Trophoblast cell (in vitro differentiated cells and primary cell): ENCODE data around the gene MYO1B.
"Not testable (repeated sequence)": the region's sequence is repeated elsewhere in the genome, so short reads cannot be mapped to it uniquely, and the experiment has no call there.

ENCODE experiments used
- DNase-seq, 2 donors: peaks; one replicate each; pipeline ENCODE4 v3.0.0-alpha.2; 2016
- H2AFZ ChIP-seq: 2 replicates; pipeline ENCODE4 v1.6.1; 2013; ENCODE audit warnings: low read length, moderate library complexity, mild to moderate bottlenecking; ENCODE audit not compliant: insufficient read depth, poor library complexity
- H2AK5ac ChIP-seq: 2 replicates; pipeline ENCODE4 v1.6.1; 2013; ENCODE audit warnings: mild to moderate bottlenecking, low read length
- H2BK120ac ChIP-seq: 2 replicates; pipeline ENCODE4 v1.6.1; 2013; ENCODE audit warnings: low read length, mild to moderate bottlenecking, moderate library complexity; ENCODE audit not compliant: insufficient read depth, poor library complexity
- H2BK12ac ChIP-seq: 2 replicates; pipeline ENCODE4 v1.6.1; 2013; ENCODE audit warnings: mild to moderate bottlenecking, low read length, moderate library complexity
- H2BK5ac ChIP-seq: 2 replicates; pipeline ENCODE4 v1.6.1; 2013; ENCODE audit warnings: low read length, low read depth, moderate library complexity, mild to moderate bottlenecking; ENCODE audit not compliant: poor library complexity
- H3K14ac ChIP-seq: 2 replicates; pipeline ENCODE4 v1.6.1; 2013; ENCODE audit warnings: mild to moderate bottlenecking, low read length
- H3K18ac ChIP-seq: 2 replicates; pipeline ENCODE4 v1.6.1; 2013; ENCODE audit warnings: mild to moderate bottlenecking, low read length
- H3K23ac ChIP-seq: 2 replicates; pipeline ENCODE4 v1.6.1; 2013; ENCODE audit warnings: low read length
- H3K27ac ChIP-seq: 2 replicates; pipeline ENCODE4 v1.5.1; 2013; ENCODE audit warnings: low read depth, mild to moderate bottlenecking, inconsistent platforms, low read length, moderate library complexity
- H3K27me3 ChIP-seq: 2 replicates; pipeline ENCODE4 v1.6.1; 2013; ENCODE audit warnings: inconsistent platforms, mild to moderate bottlenecking, low read length, moderate library complexity; ENCODE audit not compliant: insufficient read depth
- H3K36me3 ChIP-seq, 2 experiments: 1 replicate in 1 of 2; 2 replicates in 1 of 2; pipeline ENCODE4 v1.6.1; 2013; ENCODE audit warnings: low read length in 2 of 2, mild to moderate bottlenecking in 2 of 2, moderate library complexity in 1 of 2; ENCODE audit not compliant: insufficient read depth in 2 of 2, control insufficient read depth in 1 of 2
- H3K4ac ChIP-seq: 2 replicates; pipeline ENCODE4 v1.6.1; 2013; ENCODE audit warnings: low read depth, mild to moderate bottlenecking, low read length, moderate library complexity
- H3K4me1 ChIP-seq, 2 experiments: 1 replicate in 1 of 2; 2 replicates in 1 of 2; pipeline ENCODE4 v1.6.1; 2013; ENCODE audit warnings: low read length in 2 of 2, mild to moderate bottlenecking in 2 of 2, moderate library complexity in 1 of 2; ENCODE audit not compliant: insufficient read depth in 2 of 2, control insufficient read depth in 1 of 2
- H3K4me2 ChIP-seq: 2 replicates; pipeline ENCODE4 v1.6.1; 2013; ENCODE audit warnings: inconsistent platforms, mild to moderate bottlenecking, low read length, moderate library complexity
- H3K4me3 ChIP-seq: 2 replicates; pipeline ENCODE4 v1.5.1; 2013; ENCODE audit warnings: mild to moderate bottlenecking, low read depth, low read length, inconsistent platforms
- H3K79me1 ChIP-seq: one replicate; pipeline ENCODE4 v1.6.1; 2013; ENCODE audit warnings: low read length
- H3K79me2 ChIP-seq: 2 replicates; pipeline ENCODE4 v1.6.1; 2013; ENCODE audit warnings: low read length, mild to moderate bottlenecking; ENCODE audit not compliant: control insufficient read depth, insufficient read depth, poor library complexity
- H3K9ac ChIP-seq: 2 replicates; pipeline ENCODE4 v1.6.1; 2013; ENCODE audit warnings: mild to moderate bottlenecking, low read length
- H3K9me3 ChIP-seq: 2 replicates; pipeline ENCODE4 v1.6.1; 2013; ENCODE audit warnings: low read depth, mild to moderate bottlenecking, control low read depth, inconsistent platforms, low read length; ENCODE audit not compliant: insufficient read depth
- H4K12ac ChIP-seq: 2 replicates; pipeline ENCODE4 v1.6.1; 2013; ENCODE audit warnings: low read depth, mild to moderate bottlenecking, low read length, moderate library complexity
- H4K8ac ChIP-seq: 2 replicates; pipeline ENCODE4 v1.6.1; 2013; ENCODE audit warnings: low read depth, mild to moderate bottlenecking, low read length, moderate library complexity
- H4K91ac ChIP-seq: one replicate; pipeline ENCODE4 v1.6.1; 2013; ENCODE audit warnings: low read depth, mild to moderate bottlenecking, low read length, moderate library complexity
- WGBS: extraction: QIAGEN DNeasy Blood & Tissue Kit; methylation state at CpG from one replicate; pipeline ENCODE4 v1.1.7; 2013; ENCODE audit warnings: missing lambda C conversion rate; ENCODE audit not compliant: insufficient read length, insufficient coverage; ENCODE audit errors: extremely low coverage; 5-methylcytosine and 5-hydroxymethylcytosine counted together

MYO1B gene

DNA sequence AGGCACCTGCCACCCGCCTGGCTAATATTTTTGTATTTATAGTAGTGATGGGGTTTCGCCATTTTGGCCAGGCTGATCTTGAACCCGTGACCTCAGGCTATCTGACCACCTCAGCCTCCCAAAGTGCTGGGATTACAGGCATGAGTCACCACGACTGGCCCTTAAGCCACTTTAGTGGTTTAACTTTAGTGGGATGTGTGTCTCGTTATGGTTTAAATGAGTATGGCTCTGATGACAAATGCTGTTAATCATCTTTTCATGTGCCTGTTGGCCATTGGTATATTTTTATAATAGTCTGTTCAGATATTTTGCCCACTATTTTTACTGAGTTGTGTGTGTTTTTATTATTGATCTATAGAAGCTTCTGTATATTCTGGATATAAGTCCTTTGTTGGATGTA, 205.9 kb downstream of the MYO1B start:
- Histone ChIP-seq H3K9ac (no peak overlapping the region), H3K27me3 (no peaks in the 10 kb centered on the region)

DNA sequence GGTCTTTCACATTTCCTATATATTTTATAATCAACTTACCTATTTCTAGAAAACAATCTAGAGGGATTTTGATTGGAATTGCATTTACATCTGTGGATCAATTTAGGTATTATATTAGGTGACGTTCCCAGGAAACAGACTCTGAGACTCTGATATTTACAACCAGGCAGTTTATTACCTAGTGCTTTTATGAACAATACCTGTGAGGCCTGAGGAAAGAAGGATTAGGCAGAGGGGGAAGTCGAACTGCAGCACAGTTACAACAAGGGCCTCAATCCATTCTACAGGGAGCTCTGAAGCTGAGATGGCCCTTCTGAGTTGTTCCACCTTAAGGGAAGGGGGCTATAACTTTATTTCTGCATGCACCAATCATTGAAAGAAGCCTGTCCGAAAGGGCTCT, 206.9 kb downstream of the MYO1B start:
- H3K36me3 ChIP-seq: no peaks in the 10 kb centered on the region
- no peak overlapping the region for H2BK120ac ChIP-seq
- no peak overlapping the region for H3K4me3 ChIP-seq
- H2BK12ac ChIP-seq: no peak overlapping the region
- H3K4ac ChIP-seq: no peak overlapping the region
- H2AFZ ChIP-seq: no peak overlapping the region
- no peak overlapping the region for H4K12ac ChIP-seq
- no peaks in the 10 kb centered on the region for H3K79me2 ChIP-seq
- no peak overlapping the region for H3K14ac ChIP-seq
- peaks cover 2% of the 10 kb centered on the region for H3K9me3 ChIP-seq
- DNase-seq: no peak
- no peak overlapping the region for H2BK5ac ChIP-seq
- no peaks in the 10 kb centered on the region for H3K4me1 ChIP-seq
- H3K9ac ChIP-seq: no peak overlapping the region
- no peak overlapping the region for H3K23ac ChIP-seq
- H3K27me3 ChIP-seq: no peaks in the 10 kb centered on the region
- H3K79me1 ChIP-seq: no peaks in the 10 kb centered on the region
- no peak overlapping the region for H2AK5ac ChIP-seq
- WGBS: no CpG with 5 or more reads among the region's 3 CpGs
- no peak overlapping the region for H4K8ac ChIP-seq
- no peak overlapping the region for H3K18ac ChIP-seq
- H3K27ac ChIP-seq: no peak overlapping the region
- no peak overlapping the region for H3K4me2 ChIP-seq
- H4K91ac ChIP-seq: no peak overlapping the region

More for the DNA sequence above, 205.9 kb downstream of the MYO1B start:
- no peak overlapping the region for H3K18ac ChIP-seq
- H2BK5ac ChIP-seq: no peak overlapping the region
- H2BK120ac ChIP-seq: no peak overlapping the region
- no peaks in the 10 kb centered on the region for H3K36me3 ChIP-seq
- no CpG with 5 or more reads among the region's 5 CpGs for WGBS
- no peaks in the 10 kb centered on the region for H3K4me1 ChIP-seq
- no peaks in the 10 kb centered on the region for H3K79me1 ChIP-seq
- no peak overlapping the region for H2BK12ac ChIP-seq
- no peak overlapping the region for H3K27ac ChIP-seq
- H3K4me2 ChIP-seq: no peak overlapping the region
- no peaks in the 10 kb centered on the region for H3K79me2 ChIP-seq
- no peak for DNase-seq
- H2AFZ ChIP-seq: no peak overlapping the region
- H3K9me3 ChIP-seq: peaks cover 2% of the 10 kb centered on the region
- no peak overlapping the region for H4K8ac ChIP-seq
- H4K91ac ChIP-seq: no peak overlapping the region
- no peak overlapping the region for H3K4ac ChIP-seq
- no peak overlapping the region for H3K14ac ChIP-seq
- no peak overlapping the region for H4K12ac ChIP-seq
- no peak overlapping the region for H3K4me3 ChIP-seq
- H2AK5ac ChIP-seq: no peak overlapping the region
- no peak overlapping the region for H3K23ac ChIP-seq

DNA sequence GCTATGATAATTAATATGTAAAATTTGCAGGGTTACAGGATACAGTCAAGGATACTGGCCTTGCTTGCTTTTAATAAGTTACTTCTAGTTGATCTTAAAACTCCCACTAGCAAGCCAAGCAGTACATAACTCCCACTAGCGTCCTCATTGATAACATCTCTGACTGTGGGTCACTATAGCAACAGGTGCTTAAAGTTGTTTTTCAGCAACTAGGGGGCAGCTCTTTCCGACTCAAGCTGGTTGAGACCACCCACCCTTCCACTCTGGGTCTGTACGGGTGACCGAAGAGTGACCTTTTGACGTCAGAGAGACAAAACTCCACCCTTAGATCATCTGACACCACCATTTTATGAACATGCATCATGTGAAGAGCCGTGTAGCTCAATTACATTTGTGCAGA, 208.6 kb downstream of the MYO1B start:
- Histone ChIP-seq H4K12ac (no peak overlapping the region), H3K79me2 (no peaks in the 10 kb centered on the region), H3K4ac (no peak overlapping the region), H3K14ac (no peak overlapping the region), H3K4me2 (no peak overlapping the region), H3K27ac (no peak overlapping the region), H2BK120ac (no peak overlapping the region), H2AFZ (no peak overlapping the region), H3K4me3 (no peak overlapping the region), H3K23ac (no peak overlapping the region), H2BK12ac (no peak overlapping the region), H3K4me1 (no peaks in the 10 kb centered on the region), H3K79me1 (no peaks in the 10 kb centered on the region), H2BK5ac (no peak overlapping the region), H3K9ac (no peak overlapping the region), H3K9me3 (peaks cover 2% of the 10 kb centered on the region), H3K36me3 (no peaks in the 10 kb centered on the region), H2AK5ac (no peak overlapping the region), H4K8ac (no peak overlapping the region), H4K91ac (no peak overlapping the region), H3K27me3 (no peaks in the 10 kb centered on the region), H3K18ac (no peak overlapping the region)
- no peak for DNase-seq
- WGBS: no CpG with 5 or more reads among the region's 6 CpGs

DNA sequence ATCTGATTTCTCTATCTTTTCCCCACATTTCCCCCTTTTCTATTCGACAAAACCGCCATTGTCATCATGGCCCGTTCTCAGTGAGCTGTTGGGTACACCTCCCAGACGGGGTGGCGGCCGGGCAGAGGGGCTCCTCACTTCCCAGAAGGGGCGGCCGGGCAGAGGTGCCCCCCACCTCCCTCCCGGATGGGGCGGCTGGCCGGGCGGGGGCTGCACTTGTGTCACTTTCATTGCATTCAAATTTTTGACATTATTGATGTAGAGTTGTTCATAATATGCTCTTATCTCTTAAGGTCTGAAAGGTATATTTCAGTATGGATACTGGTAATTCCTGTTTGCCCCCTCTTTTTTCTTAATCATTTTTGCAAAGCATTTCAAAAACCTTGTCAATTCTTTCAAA, 211.3 kb downstream of the MYO1B start:
- no CpG with 5 or more reads among the region's 12 CpGs for WGBS

More for the DNA sequence above, 211.3 kb downstream of the MYO1B start:
- not testable (repeated sequence) for DNase-seq, H3K79me2 ChIP-seq, H3K79me1 ChIP-seq, H4K91ac ChIP-seq, H2AFZ ChIP-seq, H3K4ac ChIP-seq, H2BK12ac ChIP-seq, H4K8ac ChIP-seq, H3K14ac ChIP-seq, H3K4me1 ChIP-seq, H3K18ac ChIP-seq, H3K23ac ChIP-seq, H3K9me3 ChIP-seq, H4K12ac ChIP-seq, H2AK5ac ChIP-seq, H2BK120ac ChIP-seq, H3K36me3 ChIP-seq, H3K4me2 ChIP-seq, H3K27me3 ChIP-seq, H3K4me3 ChIP-seq, H3K27ac ChIP-seq, H2BK5ac ChIP-seq, H3K9ac ChIP-seq
